SHP77 treated with DMSO at 0.1 percent for 48 hours (cell line): Measurements from ENCODE around the gene SLC25A20.
"Not testable (repeated sequence)": the region's sequence is repeated elsewhere in the genome, so short reads cannot be mapped to it uniquely, and the experiment has no call there.

ENCODE experiments used
- DNase-seq: peaks from one replicate; lab custom pipeline; 2025; lab: John Stamatoyannopoulos, UW

SLC25A20 gene

DNA sequence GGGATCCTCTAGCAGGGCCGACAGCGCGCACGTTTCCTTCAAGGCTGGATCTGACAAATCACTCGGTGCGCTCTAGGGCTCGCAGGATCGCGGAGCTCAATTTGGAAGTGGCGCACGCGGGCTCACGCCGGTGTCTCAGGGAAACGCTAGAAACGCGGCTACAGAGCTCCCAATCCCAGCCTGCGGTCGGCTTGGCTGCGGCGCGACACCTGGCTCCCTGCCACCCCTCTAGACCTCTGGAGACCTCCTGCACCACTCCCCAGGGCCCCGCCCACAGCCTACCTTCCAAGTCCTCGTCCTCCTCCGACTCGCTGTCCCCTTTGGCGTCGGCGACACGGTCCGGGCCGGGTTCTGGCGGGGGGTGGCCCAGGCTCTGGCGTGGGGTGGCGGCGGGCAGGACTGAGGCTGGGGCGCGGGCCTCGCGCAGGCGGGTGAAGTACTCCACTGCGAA is 51.6 kb downstream of the SLC25A20 start:
- peak; percentile 62 for DNase-seq

DNA sequence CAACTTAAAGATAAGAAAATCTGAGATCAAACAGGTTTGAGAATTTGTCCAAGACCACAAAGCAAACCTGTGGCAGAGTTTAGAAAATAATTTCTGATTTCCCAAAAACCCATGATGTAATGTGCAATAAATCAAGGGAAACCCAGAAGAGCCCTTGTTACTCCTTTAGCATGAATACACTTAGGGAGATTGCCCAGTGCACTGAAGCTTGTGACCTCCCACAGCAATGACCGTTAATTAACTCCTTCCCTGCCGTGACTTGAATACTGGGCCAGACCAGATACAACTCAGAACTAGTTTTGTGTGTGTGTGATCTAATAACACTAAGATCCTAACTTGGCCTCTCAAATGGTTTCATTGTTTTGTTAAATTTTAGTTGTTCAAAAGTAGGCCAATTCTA is 53.5 kb downstream of the SLC25A20 start:
- DNase-seq, result no peak

DNA sequence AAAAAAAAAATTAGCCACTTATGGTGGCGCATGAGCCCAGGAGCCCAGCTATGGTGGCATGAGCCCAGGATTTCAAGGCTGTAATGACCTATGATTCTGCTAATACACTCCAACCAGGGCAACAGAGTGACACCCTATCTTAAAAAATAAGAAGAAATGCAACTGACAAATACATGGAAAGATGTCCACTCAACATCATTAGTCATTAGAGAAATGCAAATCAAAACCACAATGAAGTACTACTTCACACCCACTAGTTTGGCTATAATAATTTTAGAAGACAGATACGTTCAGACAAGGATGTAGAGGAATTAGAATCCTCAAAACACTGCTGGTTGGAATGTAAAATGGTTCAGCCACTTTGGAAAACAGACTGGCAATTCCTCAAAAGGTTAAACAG is 61.5 kb downstream of the SLC25A20 start:
- no peak for DNase-seq

DNA sequence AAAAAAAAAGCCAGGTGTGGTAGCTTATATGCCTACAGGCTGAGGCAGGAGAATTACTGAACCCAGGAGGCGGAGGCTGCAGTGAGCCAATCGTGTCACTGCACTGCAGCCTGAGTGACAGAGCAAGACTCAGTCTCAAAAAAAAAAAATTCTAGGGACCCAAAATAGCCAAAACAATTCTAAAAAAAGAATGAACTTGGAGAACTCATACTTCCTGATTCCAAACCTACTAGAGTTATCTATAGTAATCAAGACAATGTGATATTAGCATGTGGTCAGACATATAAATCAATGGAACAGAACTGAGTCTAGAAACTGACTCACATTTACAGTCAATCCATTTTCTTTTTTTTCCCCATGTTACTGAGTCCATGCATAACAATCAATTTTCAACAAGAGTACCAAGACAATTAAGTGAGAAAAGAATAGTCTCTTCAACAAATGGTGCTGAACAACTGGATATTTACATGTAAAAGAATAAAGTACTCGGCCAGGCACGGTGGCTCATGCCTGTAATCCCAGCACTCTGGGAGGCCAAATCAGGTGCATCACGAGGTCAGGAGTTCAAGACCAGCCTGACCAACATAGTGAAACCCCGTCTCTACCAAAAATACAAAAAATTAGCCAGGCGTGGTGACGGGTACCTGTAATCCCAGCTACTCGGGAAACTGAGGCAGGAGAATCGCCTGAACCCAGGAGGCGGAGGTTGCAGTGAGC is 62.9 kb downstream of the SLC25A20 start:
- no peak for DNase-seq

DNA sequence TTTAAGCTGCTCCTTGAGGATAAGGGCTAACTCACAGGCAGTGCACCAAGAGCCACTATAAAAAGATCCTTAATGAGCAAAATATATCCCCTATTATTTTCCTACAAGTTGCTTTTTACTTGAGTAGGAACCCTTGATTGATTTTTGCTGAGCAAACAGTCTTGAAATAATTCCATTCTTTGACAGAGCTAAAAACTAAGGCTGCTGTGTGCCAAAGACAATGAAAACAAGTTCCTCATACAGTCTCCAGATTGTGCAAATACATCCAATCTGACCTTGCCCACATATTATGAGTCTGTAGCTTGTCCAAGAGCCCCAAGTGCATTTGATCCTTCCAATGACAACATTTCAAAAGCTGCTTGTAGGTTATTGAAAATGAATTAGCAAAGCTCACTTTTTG is 66.0 kb downstream of the SLC25A20 start:
- DNase-seq, result no peak

DNA sequence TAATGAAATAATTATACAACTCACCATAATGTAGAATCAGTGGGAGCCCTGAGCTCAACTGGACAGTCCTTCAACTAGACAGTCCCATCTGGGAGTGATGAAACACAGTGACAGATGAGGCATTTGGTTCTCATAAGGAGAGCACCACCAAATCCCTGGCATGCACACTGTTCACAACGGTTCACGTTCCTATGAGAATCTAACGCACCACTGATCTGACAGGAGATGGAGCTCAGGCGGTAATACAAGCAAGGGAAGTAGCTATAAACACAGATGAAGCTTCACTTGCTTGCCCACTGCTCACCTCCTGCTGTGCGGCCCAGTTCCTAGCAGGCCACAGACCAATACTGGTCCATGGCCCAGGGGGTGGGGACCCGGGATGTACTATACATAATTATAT is 68.0 kb downstream of the SLC25A20 start:
- DNase-seq, result no peak

DNA sequence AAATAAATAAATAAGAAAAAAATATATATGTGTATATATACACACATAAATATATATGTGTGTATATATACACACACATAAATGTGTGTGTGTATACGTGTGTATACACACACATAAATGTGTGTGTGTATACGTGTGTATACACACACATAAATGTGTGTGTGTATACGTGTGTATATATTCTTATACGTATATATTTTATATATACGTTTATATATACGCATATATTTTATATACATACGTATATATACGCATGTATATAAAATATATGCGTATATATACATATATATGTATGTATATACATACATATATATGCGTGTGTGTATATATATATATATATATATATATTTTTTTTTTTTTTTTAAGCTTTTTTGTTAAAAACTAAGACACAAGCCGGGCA is 69.2 kb downstream of the SLC25A20 start:
- DNase-seq, result not testable (repeated sequence)

DNA sequence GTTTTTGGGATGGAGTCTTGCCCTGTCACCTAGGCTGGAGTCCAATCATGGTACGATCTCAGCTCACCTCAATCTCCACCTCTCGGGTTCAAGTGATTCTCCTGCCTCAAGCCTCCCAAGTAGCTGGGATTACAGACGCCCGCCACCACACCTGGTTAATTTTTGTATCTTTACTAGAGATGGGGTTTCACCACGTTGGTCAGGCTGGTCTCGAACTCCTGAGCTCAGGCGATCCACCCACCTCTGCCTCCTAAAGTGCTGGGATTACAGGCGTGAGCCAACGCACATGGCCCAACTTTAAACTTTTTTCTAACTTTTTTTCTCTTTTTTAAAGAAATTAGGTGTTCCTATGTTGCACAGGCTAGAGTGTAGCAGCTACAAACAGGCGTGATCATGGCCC is 70.8 kb downstream of the SLC25A20 start:
- DNase-seq, result not testable (repeated sequence)

DNA sequence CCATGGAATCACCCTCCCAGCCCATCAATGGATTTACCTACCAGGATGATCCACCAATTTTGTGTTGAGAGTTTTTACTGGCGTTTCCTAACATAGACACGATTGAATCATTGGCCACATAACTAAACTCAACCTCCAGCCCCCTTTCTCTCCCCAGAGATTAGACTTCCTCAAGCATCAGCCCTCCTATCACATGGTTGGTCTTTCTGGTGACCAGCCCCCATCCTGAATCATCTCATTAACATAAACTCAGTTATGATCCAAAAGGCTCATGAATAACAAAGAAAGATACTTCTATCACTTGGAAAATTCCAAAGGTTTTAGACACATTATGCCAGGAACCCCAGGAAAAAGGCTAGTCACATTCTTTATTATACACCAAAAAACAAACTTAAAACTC is 72.2 kb downstream of the SLC25A20 start:
- DNase-seq, result no peak

DNA sequence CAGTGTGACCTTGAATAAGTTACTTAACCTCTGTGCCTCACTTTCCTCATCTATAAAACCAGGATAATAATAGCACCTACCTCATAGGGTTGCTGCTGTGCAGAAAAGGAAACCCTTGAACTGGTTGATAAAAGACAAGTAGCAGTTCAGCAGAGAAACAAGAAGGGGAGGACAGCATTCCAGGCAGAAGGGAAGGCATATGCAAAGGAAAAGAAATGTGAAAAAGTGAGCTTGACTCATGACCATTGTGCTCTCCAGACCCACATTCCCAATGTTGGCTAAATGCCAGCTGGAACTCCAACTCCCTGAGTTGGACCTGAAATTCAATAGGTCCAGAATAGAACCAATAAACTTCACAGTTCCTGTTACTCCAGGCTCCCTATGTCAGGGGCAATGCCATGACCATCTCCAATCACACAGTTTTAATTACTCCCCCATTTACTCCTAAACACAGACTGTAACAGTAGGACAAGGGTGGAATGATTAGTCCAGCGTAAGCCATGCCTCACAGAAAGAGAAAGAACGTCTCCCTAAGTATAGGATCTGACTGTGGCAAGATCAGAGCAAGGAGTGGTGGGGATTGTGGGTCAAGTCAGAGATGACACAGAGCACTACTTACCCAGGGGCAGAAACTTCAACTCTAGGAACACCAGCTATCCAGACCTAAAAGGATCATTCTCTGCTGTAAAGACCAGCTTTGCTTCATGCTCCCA is 77.9 kb downstream of the SLC25A20 start:
- DNase-seq, result no peak

DNA sequence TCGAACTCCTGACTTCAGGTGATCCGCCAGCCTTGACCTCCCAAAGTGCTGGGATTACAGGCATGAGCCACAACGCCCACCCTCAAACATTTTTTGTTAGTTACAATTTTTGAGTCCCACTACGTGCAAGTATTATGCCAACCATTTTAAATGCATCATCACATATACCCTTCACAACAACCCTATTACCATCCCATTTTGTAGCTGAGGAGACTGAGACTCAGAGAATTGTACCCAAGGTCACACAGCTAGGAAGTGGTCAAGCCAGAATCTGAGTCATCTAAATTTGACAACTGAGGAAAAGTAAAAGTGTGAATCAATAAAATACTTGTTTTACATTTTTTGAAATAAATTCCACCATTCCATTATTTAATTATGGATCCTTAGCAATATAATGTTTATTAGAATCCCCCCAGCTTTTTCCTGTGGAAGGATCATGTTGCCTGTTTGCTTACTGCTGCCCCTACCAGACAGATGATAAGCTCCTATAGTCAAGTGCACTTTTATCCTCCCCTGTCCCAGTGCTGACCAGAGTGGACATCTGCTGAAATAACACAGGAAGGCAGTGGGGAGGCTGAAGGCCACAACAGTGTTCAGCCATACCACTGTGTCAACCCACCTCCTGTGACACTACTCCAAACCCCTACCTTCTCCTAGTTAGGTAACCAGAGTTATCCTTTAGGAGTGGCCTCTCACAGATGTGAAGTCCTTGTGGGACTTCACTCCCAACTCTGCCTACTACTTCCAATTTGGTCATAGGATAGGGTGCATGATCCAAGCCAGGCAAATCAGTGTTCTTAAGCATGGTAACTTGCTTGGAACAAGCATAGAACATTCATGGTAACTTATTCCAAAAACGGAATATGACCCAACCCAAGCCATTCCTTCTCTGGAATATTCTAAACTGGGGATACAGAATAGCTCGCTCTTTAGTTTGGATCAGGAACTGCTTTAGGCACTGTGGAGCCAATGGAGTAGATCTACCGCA is 79.2 kb downstream of the SLC25A20 start:
- DNase-seq, result no peak

DNA sequence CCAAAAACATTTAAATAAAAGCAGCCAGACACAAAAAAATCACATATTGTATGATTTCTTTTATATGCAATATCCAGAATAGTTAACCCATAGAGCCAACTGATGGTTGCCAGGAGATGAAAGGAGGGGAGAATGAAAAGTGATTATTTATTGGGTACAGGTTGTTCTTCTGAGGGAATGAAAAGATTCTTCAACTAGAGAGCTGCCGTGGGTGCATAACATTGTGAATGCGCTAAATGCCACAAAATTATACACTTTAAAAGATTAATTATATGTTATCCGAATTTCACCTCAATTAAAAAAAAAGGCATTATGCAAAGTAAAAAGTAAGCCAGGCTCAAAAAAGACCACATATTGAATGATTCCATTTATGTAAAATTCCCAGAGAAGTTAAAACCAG is 87.2 kb downstream of the SLC25A20 start:
- no peak for DNase-seq
